Measurements from ENCODE around the gene RNF125.
A peak's percentile ranks its signal among the peaks of the same experiment; 100 is the strongest.

RNF125 gene

DNA sequence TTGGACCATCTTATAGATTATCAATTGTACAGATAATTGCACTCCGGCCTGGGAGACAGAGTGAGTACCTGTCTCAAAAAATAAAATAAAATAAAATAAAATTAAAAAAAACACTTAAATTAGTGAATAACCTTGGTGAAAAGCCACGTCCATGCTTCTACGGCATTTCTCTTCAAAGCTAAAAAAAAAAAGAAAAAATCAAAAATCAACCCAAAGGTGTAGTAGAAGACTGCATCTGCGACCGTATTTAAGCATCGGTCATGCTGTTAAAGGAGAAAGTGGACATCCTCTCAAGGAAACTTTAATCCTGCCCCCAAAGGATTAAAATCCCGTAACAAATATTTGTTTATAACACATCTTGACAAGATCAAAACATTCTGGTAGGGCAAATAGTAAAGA, 72.7 kb downstream of the RNF125 start:
- no peak for DNase-seq (ENCODE audit: low read depth)

DNA sequence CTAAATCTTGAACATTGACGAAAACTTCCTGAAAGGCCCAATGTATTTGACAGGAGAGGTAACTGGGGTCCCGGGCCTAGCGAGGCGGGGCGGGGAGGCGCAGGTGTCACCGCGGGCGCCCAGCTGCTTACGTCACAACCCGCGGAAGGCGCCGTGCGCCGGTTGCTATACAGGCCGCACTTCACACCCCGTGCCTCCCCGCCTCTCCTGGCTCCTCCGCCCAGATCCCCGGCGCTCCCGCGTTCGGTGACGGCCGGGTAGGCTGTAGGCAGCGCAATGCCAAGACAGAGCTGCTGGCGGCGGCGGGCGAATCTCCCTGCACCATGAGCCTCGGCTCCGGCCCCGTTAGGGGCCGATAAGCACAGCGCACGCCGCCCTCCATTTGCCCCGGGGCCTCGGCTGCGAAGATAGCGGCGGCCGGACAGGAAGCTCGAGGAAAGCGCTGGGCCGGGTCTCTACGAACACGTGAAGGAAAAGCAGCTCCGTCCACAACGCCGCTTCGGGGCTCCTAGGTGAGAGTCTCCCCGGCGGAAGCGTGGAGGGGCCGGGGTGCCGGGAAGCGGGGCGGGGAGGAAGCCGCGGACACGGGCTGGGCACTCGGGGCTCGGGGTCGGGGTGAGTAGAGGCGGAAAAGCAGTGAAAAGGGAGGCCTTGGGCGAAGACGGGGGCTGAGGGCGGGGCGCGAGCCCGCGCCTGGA, 73.2 kb downstream of the RNF125 start, which contains the start of gene RNF138:
Gene RNF138, plus strand, starts transcription at position 151 of the 698 bp plus-strand sequence. CDS start 903 bp downstream, outside the sequence.
- peak; percentile 49 for DNase-seq (ENCODE audit: low read depth)

DNA sequence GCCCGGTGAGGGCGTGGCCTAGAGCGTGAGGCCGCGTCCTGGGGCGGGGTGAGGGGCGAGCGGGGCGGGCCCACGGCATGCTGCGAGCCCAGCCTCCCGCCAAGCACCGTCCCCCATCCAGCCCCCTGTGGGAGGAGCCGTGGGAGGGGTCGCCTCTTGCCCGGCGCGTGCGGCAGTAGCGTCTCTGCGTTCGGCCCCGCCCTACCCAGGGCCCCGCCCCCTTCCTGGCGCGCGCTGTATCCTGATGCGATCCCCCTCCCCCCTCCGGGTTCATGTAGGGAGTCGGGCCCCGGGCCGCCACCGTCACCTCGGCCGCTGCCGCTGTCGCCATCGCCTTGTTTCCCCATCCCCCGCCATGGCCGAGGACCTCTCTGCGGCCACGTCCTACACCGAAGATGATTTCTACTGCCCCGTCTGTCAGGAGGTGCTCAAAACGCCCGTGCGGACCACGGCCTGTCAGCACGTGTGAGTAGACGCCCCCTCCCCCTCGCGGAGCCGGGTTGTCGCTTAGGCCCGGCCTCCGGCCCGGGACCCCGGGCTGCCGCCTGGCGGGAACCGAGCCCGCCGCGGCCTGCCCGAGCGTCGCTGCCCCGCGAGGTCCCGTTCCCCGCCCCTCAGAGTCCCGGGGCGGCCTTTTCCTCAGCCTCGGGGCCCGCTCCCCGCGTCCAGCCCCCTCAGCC, 73.9 kb downstream of the RNF125 start:
- peak; percentile 73 for DNase-seq (ENCODE audit: low read depth)

DNA sequence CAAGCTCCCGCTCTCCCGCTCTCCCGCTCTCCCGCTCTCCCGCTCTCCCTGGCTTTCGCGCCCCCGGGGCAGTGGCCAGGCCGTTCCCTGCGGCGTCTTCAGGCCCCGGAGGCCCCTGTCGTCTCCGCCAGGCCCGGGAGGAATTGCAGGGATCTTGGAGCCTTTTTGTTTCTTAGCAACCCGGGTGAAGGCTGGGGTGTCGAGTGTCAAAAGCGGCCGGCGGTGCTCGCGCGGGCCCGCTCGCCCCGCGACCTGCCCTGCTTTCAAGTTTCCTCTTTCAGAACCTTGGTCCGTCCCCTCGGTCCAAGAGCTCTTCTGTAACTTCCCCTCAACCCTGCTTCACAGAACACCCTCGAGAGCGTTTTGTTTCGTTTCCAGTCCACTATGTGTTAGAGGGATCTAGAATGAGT, 74.5 kb downstream of the RNF125 start:
- DNase-seq (ENCODE audit: low read depth), result no peak

DNA sequence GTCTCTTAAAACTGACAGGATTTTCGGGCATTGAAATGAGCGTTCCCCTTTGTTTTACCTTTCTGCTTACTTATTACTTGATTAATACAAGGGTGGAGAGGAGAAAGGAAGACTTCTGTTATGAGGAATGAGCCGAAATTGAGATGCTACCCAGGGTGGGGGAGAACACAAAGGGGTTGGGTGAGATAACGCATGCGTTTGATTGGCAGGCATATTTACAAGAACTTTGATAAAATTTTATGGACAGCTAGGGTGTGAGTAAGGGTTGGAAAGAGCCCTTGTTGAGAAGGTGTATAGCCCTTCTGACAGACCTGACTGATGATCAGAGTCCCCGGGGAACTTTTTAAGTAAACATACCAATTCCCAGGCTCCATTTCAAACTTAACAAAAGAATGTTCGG, 74.9 kb downstream of the RNF125 start:
- no peak for DNase-seq (ENCODE audit: low read depth)

DNA sequence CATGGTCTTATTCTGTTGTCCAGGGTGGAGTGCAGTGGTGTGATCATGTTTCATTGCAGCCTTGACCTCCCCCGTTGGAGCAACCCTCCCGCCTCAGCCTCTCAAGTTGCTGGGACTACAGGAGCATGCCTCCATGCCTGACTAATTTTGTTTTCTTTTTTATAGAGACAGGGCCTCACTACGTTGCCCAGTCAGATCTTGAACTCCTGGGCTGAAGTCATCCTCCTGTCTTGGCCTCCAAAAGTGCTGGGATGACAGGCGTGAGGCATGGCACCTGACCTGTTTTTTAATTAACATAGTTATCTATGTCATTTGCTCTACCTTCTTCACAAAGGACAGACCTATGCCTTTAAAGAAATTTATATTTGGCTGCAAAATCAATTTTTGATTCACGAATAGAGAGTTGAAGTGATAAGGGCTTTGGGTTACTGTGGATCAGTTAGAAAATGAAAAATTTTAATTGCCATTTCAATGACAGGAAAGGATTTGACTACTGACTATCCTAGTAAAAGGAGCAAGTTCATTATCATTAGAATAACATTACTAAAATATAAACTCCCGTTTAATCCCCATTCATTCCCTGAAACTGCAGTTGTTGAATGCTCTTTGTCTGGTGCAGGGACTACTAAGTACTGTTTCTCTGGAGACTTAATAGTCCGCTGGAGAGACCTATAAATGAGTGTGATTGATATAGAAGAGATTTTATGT, 76.7 kb downstream of the RNF125 start:
- DNase-seq (ENCODE audit: low read depth), result no peak

DNA sequence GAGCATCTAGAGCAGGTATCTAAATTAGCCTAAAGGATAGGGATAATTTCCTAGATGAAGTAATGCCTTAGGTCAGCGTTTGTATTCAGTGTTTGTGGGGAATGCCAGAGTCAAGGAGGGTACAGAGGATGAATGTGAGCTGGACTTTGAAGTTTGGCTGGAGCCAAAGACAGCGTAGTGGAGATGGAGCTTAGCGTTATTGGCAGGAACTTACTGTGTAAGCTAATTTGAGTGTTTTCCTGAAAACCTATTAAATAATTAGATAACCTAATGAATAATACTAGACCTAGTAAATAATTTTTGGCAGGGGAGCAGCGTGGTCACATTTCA, 77.2 kb downstream of the RNF125 start:
- DNase-seq (ENCODE audit: low read depth), result no peak

DNA sequence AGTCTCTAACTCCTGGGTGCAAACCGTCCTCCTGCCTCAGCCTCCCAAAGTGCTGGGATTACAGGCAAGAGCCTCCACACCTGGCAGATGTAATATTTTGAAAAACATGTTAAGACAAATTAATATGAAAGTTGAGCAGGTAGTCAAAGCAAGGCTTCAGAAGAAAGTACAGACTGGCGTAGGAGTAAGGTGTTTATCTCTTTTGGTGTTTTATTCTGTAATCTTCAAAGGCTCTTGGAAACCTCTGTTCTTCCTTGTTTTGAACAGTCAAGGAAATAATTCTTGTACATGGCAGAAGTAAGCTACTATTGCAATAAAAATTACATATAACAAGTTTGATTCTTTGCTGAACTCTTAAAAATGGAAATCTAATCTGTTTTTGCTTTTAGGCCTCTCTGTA, 78.3 kb downstream of the RNF125 start:
- no peak for DNase-seq (ENCODE audit: low read depth)

DNA sequence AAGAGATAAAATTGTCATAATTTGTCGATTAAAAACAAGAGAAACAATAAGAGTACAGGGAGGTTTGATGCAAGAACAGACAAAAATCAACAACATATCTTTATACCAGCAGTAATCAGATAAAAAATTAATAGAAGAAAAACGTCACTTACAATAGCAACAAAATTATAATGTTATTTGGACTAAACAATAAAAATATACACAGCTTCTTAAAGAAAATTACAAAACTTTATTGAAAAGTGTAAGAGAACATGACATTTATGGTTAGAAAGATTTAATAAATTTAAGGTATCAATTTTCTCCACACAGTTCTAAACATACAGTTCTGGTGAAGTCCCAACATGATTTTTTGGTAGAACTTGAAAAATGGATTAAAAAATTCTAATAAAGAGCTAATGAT, 85.9 kb downstream of the RNF125 start:
- no peak for DNase-seq (ENCODE audit: low read depth)

DNA sequence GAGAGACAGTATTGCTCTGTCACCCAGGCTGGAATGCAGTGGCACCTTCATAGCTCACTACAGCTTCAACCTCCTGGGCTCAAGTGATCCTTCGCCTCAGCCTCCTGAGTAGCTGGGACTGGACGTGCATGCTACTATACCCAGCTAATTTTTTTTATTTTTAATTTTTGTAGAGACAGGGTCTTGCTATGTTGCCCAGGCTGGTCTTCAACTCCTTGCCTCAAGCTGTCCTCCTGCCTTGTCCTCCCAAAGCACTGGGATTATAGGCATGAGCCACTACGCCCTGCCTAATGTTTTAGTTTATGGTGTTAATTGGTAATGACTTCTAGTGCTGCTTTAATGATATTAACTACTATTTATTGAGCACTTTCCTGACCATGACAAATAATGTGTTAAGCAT, 91.4 kb downstream of the RNF125 start:
- no peak for DNase-seq (ENCODE audit: low read depth)

DNA sequence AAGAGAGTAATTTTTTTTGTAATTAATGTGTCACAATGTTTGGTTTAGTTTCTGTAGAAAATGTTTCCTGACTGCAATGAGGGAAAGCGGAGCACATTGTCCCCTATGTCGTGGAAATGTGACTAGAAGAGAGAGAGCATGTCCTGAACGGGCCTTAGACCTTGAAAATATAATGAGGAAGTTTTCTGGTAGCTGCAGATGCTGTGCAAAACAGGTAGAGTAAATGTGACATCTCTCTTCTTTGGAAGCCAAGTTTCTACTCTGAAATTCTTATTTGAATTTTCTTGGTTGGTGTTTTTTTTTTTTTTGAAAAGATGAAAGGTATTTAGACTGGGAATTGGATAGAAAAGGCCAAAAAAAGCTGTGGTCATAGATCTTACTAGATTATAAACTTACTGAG, 93.1 kb downstream of the RNF125 start:
- no peak for DNase-seq (ENCODE audit: low read depth)

DNA sequence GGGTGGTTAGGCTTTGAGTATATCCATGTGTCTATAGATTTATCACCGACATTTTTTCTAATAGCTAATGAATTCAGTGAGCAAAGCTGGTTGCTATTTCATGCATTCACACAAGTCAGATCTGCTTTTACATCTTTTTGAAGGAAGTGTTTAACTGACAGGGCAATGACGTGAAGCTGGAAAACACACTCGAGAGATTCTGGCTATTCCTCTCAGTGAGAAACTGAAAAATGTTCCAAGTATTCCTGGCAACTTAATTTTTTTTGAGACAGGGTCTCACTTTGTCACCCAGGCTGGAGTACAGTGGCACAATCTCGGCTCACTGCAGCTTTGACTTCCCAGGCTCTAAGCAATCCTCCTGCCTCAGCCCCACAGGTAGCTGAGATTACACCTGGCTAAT, 94.2 kb downstream of the RNF125 start:
- no peak for DNase-seq (ENCODE audit: low read depth)

DNA sequence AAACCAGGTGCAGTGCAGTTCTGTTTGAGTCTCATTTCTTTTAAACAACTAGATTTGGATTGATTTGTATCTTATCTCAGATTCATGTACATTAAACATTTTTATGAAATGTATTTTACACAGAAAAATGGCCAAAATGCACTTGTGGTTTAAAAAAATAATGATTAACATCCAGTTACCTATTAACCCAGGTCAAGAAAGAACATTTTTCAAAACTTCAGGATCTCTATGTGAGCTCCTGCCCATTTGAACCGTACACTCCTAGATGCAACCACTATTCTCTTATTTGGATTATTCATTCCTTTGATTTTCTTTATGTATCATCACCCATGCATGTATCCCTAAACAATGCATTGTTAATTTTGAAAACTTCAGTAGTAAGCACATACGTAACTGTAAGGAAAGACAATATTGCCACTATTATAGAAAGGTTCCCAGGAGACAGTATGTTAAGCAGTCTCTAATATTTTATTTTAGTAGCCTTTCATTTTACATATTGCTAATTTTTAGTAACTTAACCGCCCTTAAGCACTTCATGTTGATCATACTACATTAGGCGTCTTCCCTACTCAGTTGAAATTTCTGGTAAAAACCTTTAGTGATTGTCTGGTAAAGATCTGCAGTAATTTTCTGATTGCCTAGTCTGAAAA, 95.8 kb downstream of the RNF125 start:
- no peak for DNase-seq (ENCODE audit: low read depth)

DNA sequence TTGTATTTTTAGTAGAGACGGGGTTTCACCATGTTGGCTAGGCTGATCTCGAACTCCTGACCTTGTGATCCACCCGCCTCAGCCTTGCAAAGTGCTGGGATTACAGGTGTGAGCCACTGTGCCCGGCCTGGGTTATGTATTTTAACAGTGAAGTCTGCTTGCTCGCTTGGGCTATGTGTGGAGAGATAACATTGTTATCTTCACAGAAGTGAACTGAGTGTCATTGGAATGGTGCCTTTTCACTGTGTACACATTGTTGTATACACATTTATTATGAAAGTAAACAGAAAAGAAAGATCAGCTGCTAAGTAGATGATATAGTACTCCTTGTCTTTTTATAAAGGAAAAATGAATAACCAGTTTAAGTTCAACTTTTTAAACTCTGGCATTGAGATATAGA, 103.4 kb downstream of the RNF125 start:
- DNase-seq (ENCODE audit: low read depth), result no peak
